Keratinocyte (primary cell): Measurements from ENCODE around the gene TMEM219.

Source experiments
- EZH2 ChIP-seq: IDR thresholded peaks from one replicate; pipeline ENCODE4 v1.6.1; 2012; ENCODE audit warnings: inconsistent platforms, mild to moderate bottlenecking, low read length, moderate library complexity
- TF ChIP-seq, protein P1 (sequence below), 3 experiments: IDR thresholded peaks in 1 of 3; conservative IDR thresholded peaks in 1 of 3; optimal IDR thresholded peaks in 1 of 3; 2 replicates in 2 of 3; 3 replicates in 1 of 3; pipeline versions ENCODE3 to v1.5.1; 2011; ENCODE audit warnings: low read length in 3 of 3, mild to moderate bottlenecking in 3 of 3, moderate library complexity in 2 of 3, control low read depth in 1 of 3, inconsistent platforms in 1 of 3; ENCODE audit not compliant: insufficient read depth in 2 of 3; ENCODE audit errors: extremely low read depth in 1 of 3

DNA sequence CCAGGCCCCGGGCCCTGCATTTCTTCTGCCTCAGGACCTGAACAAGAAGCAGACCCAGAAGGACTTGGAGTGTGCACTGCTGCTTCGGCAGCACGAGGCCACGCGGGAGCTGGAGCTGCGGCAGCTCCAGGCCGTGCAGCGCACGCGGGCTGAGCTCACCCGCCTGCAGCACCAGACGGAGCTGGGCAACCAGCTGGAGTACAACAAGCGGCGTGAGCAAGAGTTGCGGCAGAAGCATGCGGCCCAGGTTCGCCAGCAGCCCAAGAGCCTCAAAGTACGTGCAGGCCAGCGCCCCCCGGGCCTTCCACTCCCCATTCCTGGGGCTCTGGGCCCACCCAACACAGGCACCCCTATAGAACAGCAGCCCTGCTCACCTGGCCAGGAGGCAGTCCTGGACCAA lies 24.4 kb downstream of the TMEM219 start:
- TF ChIP-seq, protein P1, sequence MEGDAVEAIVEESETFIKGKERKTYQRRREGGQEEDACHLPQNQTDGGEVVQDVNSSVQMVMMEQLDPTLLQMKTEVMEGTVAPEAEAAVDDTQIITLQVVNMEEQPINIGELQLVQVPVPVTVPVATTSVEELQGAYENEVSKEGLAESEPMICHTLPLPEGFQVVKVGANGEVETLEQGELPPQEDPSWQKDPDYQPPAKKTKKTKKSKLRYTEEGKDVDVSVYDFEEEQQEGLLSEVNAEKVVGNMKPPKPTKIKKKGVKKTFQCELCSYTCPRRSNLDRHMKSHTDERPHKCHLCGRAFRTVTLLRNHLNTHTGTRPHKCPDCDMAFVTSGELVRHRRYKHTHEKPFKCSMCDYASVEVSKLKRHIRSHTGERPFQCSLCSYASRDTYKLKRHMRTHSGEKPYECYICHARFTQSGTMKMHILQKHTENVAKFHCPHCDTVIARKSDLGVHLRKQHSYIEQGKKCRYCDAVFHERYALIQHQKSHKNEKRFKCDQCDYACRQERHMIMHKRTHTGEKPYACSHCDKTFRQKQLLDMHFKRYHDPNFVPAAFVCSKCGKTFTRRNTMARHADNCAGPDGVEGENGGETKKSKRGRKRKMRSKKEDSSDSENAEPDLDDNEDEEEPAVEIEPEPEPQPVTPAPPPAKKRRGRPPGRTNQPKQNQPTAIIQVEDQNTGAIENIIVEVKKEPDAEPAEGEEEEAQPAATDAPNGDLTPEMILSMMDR (optimal IDR thresholded peaks at IDR 0.05 in 1 of 3, IDR thresholded peaks at IDR 0.05 in 1 of 3, conservative IDR thresholded peaks at IDR 0.05 in 1 of 3; ENCODE audit: extremely low read depth in 1 of 3, insufficient read depth in 2 of 3, low read length in 3 of 3) = no peak
- TF ChIP-seq EZH2 = no peak
